T-helper 1 cell treated with Interleukin-12 subunit alpha and Interleukin-12 subunit beta and Interleukin-4 antibody, amounts not matched to agents 30 ng/mL and 1 ng/mL, for 36 hours (primary cell): ENCODE measurements around the gene CERCAM. TPM values are rescaled to one million over a fixed set of nuclear protein-coding genes. Genes with fewer than 3 reads are reported as not detected.

ENCODE experiments used
- intact Hi-C: fragments of 100-400 bp; cut with micrococcal nuclease; formaldehyde crosslinking; loops from one replicate; pipeline ENCODE4 v1.15.1; 2024
- total RNA-seq: library from RNA; stranded (reverse); gene quantifications from 2 replicates; pipeline ENCODE4 v1.2.3, GENCODE V29; 2022

Gene CERCAM
- total RNA-seq, 1 donor from 2014 or later, result 0.88 TPM

DNA sequence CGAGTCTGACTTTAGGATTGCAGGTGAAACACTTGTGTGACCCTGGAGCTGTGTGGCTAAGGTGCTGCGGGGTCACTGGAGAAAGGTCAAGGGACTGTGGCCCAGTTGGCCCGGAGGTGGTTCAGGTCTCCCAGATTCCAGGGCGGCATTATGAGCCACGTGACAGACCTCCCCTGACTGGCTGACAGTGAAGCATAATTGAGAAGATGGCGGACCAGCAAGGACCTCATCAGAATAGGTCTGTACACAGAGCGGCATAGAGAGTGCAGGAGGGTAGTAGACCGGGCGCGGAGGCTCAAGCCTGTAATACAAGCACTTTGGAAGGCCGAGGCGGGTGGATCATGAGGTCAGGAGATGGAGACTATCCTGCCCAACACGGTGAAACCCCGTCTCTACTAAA lies 34.3 kb downstream of the CERCAM start:
- intact Hi-C loops, result loop anchor here (5.0 kb wide), 1 partner anchor 843 kb away; the partner anchor contains the start of gene STXBP1

DNA sequence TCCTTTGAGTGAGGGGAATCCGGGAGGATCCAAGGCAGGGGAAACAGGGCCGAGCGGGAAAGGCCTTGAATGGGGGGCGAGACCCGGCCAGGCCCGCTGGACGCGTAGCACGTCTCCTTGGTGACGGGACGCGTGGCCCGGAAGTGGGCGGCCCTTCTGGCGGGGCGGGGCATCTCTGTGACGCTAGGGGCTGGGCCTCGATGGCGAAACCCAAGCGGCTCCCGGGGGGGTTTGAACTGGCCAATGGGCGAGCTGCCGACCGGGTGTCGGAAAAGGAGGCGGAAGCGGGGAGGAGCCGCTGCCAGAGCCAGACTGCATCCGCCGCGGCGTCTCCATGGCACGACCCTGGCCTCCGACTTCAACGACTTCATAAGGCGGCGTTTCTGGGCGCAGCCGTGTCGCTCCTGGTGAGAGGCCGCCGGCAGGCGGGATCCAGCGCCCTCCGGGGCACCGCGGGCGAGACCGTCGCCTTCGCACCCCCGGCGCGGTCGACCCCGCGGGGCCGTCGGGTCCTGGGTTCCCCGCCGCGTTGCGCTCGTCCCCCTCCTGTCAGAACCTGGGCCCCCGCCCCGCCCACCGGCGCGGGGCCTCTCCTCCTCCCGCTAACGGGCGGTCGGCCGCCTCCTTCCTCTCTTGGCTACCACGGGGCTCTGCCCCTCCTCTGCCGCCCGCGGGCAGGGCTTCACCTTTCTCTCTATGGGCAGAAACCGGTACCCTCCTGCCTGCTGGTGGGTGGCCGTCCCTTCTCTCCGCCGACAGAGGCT lies 35.4 kb downstream of the CERCAM start, which contains the start of gene ODF2:
TSS of gene ODF2 (plus strand) at position 158 of the 764 bp plus-strand sequence. CDS start at position 244, 86 bp downstream.
- intact Hi-C loops, result loop anchor here (1.0 to 5.0 kb wide), 19 partner anchors 18 to 844 kb away; partner anchors contain the start of genes CERCAM, DOLK, DYNC2I2 and ENDOG

DNA sequence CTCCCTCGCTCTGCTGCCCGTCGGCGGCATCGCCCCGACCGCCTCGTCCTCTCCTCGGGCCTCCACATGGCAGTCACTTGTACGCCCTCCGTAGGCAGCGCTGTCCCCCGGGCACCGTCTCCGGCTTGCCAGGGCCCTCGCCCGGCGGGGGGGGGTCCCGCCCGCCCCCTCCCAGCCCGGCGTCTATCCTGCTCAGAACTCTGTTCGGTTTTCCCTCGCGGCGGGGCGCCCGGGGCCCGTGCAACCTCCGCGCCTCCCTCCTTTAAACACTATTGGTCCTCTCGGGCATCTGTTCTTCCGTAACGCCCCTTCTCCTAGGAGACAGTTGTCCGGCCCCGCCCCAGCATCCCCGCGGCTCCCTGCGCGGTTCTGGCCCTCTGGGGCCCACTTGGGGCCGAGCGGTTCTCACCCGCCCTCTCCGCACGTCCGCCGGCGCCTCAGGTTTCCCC lies 36.0 kb downstream of the CERCAM start:
- intact Hi-C loops, result loop anchor here (1.0 to 5.0 kb wide), 19 partner anchors 18 to 844 kb away; partner anchors contain the start of genes CERCAM, DOLK, DYNC2I2 and ENDOG

DNA sequence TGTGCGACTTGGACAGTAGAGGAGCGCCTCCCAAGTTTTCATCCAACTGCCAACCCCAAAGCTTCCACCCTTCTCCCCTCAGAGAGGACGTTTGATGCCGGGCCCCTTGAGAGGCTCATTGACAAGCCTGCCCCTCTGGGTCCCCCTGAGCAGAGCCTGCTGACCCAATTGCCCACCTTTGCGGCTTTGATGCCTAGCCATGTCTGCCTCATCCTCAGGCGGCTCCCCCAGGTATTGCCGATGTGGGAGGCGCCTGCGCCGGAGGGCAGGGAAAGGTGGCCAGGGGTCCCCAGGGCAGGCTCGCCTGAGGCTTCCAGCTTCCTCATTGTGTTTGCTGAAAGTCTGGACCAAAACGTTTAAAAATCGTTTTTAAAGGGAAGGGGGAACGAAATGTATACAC lies 36.5 kb downstream of the CERCAM start:
- intact Hi-C loops, result loop anchor here (2.0 to 5.0 kb wide), 3 partner anchors 36 to 845 kb away; partner anchors contain the start of genes CERCAM and STXBP1

DNA sequence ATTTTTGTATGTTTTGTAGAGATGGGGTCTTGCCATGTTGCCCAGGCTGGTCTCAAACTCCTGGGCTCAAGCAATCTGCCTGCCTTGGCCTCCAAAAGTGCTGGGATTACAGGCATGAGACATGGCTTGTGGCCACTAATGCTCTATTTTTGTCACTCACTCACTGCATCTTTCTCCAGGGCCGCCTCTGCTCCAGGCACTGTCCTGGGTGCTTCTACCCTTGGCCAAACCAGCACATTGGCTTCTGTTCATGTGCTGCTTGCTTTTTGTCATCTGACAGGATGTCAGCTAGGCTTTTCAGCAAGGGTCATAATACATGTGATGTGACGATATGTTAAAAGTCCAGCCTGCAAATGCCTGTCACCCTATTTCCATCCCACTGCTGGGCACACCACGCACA lies 38.4 kb downstream of the CERCAM start:
- intact Hi-C loops, result loop anchor here (5.0 kb wide), 1 partner anchor 847 kb away; the partner anchor contains the start of gene STXBP1

DNA sequence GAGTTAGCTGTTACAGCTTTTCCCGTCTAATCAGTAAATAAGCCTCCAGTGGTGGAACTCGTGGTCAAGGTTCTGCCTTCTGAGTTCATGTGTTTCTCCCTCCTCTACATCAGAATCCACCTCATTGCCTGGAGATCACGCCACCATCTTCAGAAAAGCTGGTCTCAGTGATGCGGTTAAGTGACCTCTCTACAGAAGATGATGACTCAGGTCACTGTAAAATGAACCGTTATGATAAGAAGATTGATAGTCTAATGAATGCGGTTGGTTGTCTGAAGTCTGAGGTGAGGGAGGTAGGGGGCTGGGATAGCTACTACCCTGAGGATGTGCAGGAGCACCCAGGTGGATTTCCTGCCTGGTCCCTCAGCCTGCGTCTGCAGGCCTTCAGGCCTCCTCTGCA lies 48.4 kb downstream of the CERCAM start:
- intact Hi-C loops, result no loop called here

DNA sequence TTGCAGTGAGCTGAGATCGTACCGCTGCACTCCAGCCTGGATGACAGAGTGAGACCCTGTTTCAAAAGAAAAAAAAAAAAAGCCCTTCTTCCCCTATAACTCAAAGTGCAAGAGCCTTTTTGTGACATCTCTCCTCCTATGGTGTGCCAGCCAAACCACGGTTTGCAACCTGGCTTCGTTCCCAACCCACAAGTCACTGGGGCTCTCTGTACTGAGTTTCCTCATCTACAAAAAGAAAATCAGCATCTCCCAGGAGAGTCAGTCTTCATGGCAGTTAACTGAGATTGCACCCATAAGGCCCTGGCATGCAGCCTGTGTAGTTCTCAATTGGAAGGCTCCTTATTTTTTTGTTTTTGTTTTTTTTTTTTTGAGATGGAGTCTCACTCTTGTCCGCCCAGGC lies 49.9 kb downstream of the CERCAM start:
- intact Hi-C loops, result no loop called here

DNA sequence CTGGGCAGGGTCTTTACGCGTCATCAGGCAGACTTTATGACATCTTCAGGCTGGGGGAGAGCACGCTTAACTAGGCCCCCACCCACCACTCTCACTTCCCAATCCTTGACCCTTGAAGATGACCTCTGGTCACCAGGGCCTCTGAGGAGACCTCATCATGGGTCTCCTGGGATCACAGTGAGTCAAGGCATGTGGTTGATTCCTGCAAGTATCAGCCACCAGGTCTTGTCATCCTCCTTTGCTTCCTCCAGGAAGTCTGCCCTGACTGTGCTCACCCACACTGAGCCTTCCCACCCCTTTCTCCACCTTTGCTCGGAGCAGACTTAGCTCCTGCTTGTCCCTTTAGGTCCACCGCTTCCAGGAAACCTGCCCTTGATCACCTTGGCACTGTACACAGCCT lies 52.4 kb downstream of the CERCAM start:
- intact Hi-C loops, result no loop called here

DNA sequence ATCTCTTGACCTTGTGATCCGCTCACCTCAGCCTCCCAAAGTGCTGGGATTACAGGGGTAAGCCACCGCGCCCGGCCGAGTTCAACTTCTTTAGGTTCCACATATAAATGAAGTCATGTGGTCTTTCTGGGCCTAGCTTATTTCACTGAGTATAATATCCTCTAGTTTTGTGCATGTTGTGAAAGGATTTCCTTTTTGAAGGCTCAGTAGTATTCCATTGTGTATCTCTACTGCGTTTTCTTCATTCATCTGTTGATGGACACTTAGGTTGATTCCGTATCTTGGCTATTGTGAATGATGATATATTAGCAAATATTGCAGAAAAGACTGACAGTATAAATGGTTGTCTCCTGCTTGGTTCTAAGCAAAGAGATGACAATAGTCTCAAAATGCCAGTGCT lies 55.2 kb downstream of the CERCAM start:
- intact Hi-C loops, result no loop called here

DNA sequence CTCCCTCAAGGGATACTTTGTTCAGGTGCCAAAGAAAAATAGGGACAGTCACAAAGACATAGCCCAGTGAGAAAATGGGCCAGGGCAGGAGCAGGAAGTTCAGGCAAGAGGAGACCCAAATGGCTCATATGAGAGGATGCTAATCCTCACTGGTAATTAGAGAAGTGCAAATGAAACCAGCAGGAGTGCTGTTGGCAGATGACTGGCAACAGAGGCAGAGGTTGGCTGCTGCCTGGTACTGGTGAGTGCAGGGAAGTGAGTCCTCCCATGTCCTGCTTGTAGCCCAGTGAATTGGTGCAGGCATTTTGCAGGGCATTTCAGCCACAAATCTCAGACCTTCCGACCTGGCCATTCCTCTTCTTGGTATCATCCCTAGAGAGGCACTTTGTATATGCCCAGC lies 58.6 kb downstream of the CERCAM start:
- intact Hi-C loops, result no loop called here

DNA sequence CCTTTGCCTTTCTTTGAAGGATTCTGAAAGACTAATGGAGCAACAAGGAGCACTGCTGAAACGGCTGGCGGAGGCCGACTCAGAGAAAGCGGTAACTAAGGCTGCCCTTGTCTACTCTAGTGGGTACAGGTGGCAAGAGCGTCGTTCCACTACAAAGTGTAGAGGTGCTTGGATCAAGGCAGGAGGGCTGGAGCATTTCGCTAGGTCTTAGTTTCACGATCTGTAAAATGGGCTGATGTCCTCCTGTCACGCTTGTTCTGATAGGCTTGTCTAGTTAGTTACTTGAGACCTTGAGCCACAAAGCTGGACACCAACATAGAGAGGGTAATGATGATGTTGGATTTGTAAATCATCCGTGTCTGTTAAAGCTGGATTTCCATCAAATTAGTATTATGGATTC lies 60.9 kb downstream of the CERCAM start:
- intact Hi-C loops, result no loop called here

DNA sequence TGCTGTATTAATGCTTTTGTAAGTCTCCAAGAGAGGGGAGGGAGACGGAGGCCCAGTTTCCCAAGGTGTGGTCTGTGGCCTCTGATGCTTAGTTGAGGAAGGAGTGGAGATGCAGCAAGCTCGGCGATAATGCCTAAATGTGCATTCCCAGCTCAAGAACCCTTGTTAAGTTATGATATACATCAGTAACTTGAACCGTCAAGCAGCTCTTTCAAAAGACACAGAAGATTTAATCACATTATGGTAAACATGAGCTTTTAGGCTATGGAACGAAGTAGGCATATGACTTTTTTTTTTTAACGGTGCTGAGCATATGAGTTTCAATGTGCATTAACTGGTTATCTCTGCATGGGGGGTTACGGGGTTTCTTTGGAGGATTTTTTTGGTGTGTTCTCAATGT lies 61.5 kb downstream of the CERCAM start:
- intact Hi-C loops, result no loop called here

DNA sequence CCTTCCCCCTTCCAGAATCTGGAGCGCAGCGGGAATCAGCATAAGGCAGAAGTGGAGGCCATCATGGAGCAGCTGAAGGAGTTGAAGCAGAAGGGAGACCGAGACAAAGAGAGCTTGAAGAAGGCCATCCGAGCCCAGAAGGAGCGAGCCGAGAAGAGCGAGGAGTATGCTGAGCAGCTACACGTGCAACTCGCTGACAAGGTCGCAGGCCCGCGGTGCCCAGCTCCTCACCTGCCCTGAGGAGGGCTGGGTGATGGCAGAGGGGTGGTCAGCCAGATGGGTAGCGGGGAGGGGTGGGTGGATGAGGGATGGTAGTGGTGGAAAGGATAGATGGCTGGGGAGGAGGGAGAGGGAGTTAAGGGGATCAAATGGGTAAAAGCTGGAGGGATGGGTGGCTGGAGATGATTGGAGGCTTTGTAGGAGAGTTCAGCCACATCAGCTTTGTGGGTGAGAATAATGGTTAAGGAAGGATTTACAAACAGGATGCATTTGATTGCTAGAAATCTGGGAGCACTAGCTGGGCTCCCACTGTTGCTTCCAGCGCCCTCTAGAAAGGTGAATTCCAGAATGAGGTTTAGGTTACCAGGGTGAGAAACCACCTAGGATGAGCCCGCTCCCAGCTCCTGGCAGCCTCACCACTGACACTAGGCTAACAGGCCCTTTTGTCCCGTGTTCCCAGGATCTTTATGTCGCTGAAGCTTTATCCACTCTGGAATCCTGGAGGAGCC lies 64.2 kb downstream of the CERCAM start:
- intact Hi-C loops, result no loop called here

DNA sequence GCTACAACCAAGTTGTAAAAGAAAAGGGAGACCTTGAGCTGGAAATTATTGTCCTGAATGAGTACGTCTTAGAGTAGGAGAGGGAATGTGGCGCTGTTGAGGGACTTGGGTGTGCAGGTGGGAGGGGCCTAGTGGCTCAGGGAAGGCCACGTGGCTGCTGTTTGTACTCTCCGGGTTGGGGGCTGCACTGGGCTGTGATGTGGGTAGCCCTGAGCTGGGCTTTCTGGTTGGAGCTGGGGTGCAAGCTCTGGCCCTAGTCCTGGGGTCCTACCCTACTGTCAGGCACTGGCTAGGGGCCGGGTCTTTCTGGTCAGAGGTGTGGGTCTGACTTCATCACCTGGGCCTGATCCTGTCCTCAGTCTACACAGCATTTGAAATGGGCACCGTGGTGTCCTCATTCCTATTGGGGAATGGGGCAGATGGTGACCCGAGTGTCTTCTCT lies 64.8 kb downstream of the CERCAM start:
- intact Hi-C loops, result no loop called here

DNA sequence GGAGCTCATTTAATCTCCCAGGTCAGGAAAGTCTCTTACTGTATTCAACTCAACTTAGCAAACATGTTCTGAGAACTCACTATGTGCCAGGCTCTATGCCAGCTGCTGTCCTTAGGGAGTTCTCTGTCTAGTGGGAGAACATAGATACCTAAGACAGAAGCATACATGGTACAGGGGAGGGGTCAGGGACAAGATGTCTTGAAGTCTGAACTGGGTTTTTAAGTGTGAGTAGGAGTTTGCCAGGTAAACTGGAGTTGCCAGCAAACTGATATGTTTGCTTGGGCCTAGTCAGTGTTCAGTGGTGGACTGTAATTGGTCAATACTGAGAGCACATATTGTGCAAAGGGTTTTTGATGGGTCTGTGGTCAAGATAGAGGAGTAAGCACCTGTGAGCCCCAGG lies 65.5 kb downstream of the CERCAM start:
- intact Hi-C loops, result no loop called here

Other genes with a start within 250 kb of the CERCAM start
- gene CIZ1, start 229.3 kb upstream of the CERCAM start, total RNA-seq, result 142 and 148 TPM in 2 replicates
- 0.37 and 0.49 TPM in 2 replicates for gene DNM1, start 217.5 kb upstream of the CERCAM start, total RNA-seq
- 53.0 and 63.9 TPM in 2 replicates for gene GOLGA2, start 144.8 kb upstream of the CERCAM start, total RNA-seq
- gene SWI5, start 144.6 kb upstream of the CERCAM start, total RNA-seq, result 9.1 and 9.7 TPM in 2 replicates
- gene TRUB2, start 98.4 kb upstream of the CERCAM start, total RNA-seq, result 27.9 and 29.0 TPM in 2 replicates
- gene COQ4, start 98.0 kb upstream of the CERCAM start, total RNA-seq, result 42.1 and 42.4 TPM in 2 replicates
- 25.3 and 25.8 TPM in 2 replicates for gene SLC27A4, start 80.3 kb upstream of the CERCAM start, total RNA-seq
- gene URM1, start 49.5 kb upstream of the CERCAM start, total RNA-seq, result 70.7 and 75.8 TPM in 2 replicates
- gene ODF2, start 35.1 kb downstream of the CERCAM start, total RNA-seq, result 43.4 and 47.0 TPM in 2 replicates
- gene GLE1, start 83.9 kb downstream of the CERCAM start, total RNA-seq, result 43.6 and 44.2 TPM in 2 replicates
- gene SPTAN1, start 131.7 kb downstream of the CERCAM start, total RNA-seq, result 354 and 362 TPM in 2 replicates
- gene DYNC2I2, start 236.0 kb downstream of the CERCAM start, total RNA-seq, result 36.8 and 38.3 TPM in 2 replicates